HepG2 (cell line): ENCODE measurements around the gene KCTD5. TPM values are rescaled to one million over a fixed set of nuclear protein-coding genes. Genes with fewer than 3 reads are reported as not detected.

Source experiments
- JARID2 ChIP-seq: sonication (generic); formaldehyde crosslinking; IDR thresholded peaks from 2 replicates; pipeline ENCODE4 v1.8.1; 2023; ENCODE audit warnings: missing genetic modification reagents, inconsistent platforms; ENCODE audit not compliant: insufficient replicate concordance
- JUNB ChIP-seq: sonication (generic); formaldehyde crosslinking; IDR thresholded peaks from 2 replicates; pipeline ENCODE4 v1.8.0; 2022; ENCODE audit warnings: missing genetic modification reagents, mild to moderate bottlenecking, borderline replicate concordance
- KMT2B ChIP-seq: IDR thresholded peaks from 2 replicates; pipeline ENCODE4 v1.6.1; 2016; ENCODE audit warnings: missing genetic modification reagents, missing compliant biosample characterization
- NR3C1 ChIP-seq: sonication (generic); formaldehyde crosslinking; IDR thresholded peaks from 2 replicates; pipeline ENCODE4 v1.4.0; 2020; ENCODE audit warnings: missing genetic modification reagents
- PHF21A ChIP-seq: sonication (generic); formaldehyde crosslinking; IDR thresholded peaks from 2 replicates; pipeline ENCODE4 v1.5.0; 2020; ENCODE audit warnings: mild to moderate bottlenecking, missing genetic modification reagents
- SMAD9 ChIP-seq: sonication (generic); formaldehyde crosslinking; IDR thresholded peaks from 2 replicates; pipeline ENCODE4 v1.5.1; 2020; ENCODE audit warnings: mild to moderate bottlenecking, missing genetic modification reagents
- THYN1 ChIP-seq: sonication (generic); formaldehyde crosslinking; IDR thresholded peaks from 2 replicates; pipeline ENCODE4 v1.8.1; 2023; ENCODE audit warnings: low read depth, mild to moderate bottlenecking, moderate library complexity, missing genetic modification reagents, borderline replicate concordance
- WIZ ChIP-seq: sonication (generic); formaldehyde crosslinking; IDR thresholded peaks from 2 replicates; pipeline ENCODE4 v1.5.1; 2020; ENCODE audit warnings: mild to moderate bottlenecking, missing genetic modification reagents
- ZFP37 ChIP-seq: sonication (generic); formaldehyde crosslinking; IDR thresholded peaks from 2 replicates; pipeline ENCODE4 v1.4.0; 2020; ENCODE audit warnings: missing genetic modification reagents, borderline replicate concordance
- ZNF672 ChIP-seq: sonication (generic); formaldehyde crosslinking; IDR thresholded peaks from 2 replicates; pipeline ENCODE4 v1.8.1; 2022; ENCODE audit warnings: missing genetic modification reagents
- ZSCAN12 ChIP-seq: sonication (generic); formaldehyde crosslinking; IDR thresholded peaks from 2 replicates; pipeline ENCODE4 v1.9.0; 2021; ENCODE audit warnings: mild to moderate bottlenecking, missing genetic modification reagents
- polyA plus RNA-seq, 8 experiments: library from polyadenylated mRNA; depleted of rRNA in 3 of 8; stranded (reverse) in 7 of 8; unstranded in 1 of 8; fragments of >200 nt; fragmentation: Illumina TruSeq in 4 of 8; extraction: Trizol in 4 of 8; gene quantifications; 2 replicates each; pipeline versions ENCODE4 v1.2.1 to v1.2.3, GENCODE V29; 2011 to 2016; ENCODE audit warnings: low read depth in 4 of 8, missing spikeins in 1 of 8, mixed read lengths in 1 of 8; ENCODE audit not compliant: insufficient read depth in 1 of 8
- total RNA-seq, 5 experiments: library from RNA; depleted of rRNA; stranded (reverse); fragments of >200 nt; fragmentation: Illumina TruSeq; extraction: Trizol; gene quantifications; 2 replicates each; pipeline ENCODE4 v1.2.3, GENCODE V29; 2016; ENCODE audit warnings: low read depth in 1 of 5
- TF ChIP-seq, protein P1 (sequence below): sonication (generic); formaldehyde crosslinking; IDR thresholded peaks from 2 replicates; pipeline ENCODE4 v1.8.1; 2023; ENCODE audit warnings: mild to moderate bottlenecking, moderate library complexity, missing genetic modification reagents
- TF ChIP-seq, protein P2 (sequence below): sonication (generic); formaldehyde crosslinking; conservative IDR thresholded peaks from 2 replicates; pipeline ENCODE4 v1.4.0; 2020; ENCODE audit warnings: missing genetic modification reagents
- TF ChIP-seq, protein P3 (sequence below): sonication (generic); formaldehyde crosslinking; IDR thresholded peaks from 2 replicates; pipeline ENCODE4 v1.5.0; 2020; ENCODE audit warnings: missing genetic modification reagents
- TF ChIP-seq, protein P4 (sequence below): sonication (generic); formaldehyde crosslinking; IDR thresholded peaks from 2 replicates; pipeline ENCODE4 v1.8.1; 2023; ENCODE audit warnings: mild to moderate bottlenecking, inconsistent platforms, moderate library complexity, missing genetic modification reagents, borderline replicate concordance
- TF ChIP-seq, protein P5 (sequence below): sonication (generic); formaldehyde crosslinking; conservative IDR thresholded peaks from 2 replicates; pipeline ENCODE4 v1.4.0; 2020; ENCODE audit warnings: missing genetic modification reagents
- TF ChIP-seq, protein P6 (sequence below): sonication (generic); formaldehyde crosslinking; IDR thresholded peaks from 2 replicates; pipeline ENCODE4 v1.8.0; 2022; ENCODE audit warnings: missing genetic modification reagents, low read depth, mild to moderate bottlenecking, borderline replicate concordance
- TF ChIP-seq, protein P7 (sequence below): IDR thresholded peaks from 2 replicates; pipeline ENCODE4 v1.6.1; 2016; ENCODE audit warnings: missing biosample characterization, missing genetic modification reagents, low read depth

KCTD5 gene
- total and polyA plus RNA-seq, 2 of the 13 experiments (the other 11 are each of a cell fraction or from before 2014, with no cell fraction given), result 25.4 to 29.8 TPM

DNA sequence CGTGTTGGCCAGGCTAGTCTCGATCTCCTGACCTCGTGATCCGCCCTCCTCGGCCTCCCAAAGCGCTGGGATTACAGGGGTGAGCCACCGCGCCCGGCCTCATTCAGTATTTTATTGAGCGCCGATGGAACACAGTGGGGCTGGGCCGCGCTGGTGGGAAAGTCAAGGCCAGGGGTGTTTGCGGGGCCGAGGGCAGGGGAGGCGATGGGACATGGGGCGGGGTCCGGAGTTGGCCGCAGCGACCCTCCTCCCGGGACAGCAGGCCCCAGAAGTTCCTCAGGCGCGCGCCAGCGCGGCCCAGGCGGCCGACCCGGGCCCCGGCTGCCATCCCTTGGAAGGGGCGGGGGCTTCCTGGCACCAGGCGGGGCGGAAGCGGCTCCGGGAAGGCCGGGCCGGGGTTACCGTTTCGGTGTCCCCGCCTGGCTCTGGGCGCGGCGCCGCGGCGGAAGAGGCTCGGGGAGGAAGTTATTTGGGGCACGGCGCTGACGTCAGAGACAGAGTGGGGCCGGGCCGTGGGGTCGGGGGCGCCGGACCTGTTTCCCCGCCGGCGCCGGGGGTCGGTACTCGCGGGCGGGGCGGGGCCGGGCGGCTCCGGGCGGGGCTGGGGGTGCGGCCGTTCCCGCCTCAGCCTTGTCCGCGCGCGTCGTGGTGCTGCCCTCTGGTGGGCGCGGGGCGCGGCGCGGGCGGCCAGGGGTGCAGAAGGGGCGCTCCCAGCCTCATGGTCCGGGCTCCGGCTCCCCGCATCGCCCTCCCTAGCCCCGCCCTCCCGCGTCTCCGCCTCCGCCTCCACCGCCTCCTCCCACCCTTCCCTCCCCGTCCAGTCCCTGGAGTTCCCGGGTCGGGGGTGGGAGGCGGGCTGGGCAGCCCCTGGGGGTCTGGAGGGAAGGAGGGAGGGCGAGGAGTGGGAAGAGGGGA is 38.7 kb downstream of the KCTD5 start (continued):
- TF ChIP-seq, protein P1, sequence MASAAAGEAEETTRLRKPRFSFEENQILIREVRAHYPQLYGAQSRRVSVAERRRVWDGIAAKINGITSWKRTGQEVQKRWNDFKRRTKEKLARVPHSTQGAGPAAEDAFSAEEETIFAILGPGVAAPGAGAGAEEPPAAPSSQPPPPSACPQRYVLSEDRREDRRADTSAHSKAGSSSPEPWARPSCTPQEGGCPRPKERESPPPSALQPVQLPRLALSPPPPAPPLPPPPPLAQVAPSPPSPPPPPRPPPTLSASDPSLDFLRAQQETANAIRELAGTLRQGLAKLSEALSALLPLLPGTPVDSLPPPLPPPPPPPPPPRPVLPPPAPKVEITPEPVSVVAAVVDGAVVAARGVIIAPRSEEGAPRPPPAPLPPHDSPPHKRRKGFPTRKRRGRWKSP (CRISPR knock-in tag), result 0 out of 2 replicates have a peak, but pooled peaks have one; percentile 39
- TF ChIP-seq SMAD9 (CRISPR knock-in tag) (no peak), KMT2B (CRISPR knock-in tag) (peak; percentile 72; the same call in 1 of the 2 replicates), PHF21A (no peak; the same call in 1 of the 2 replicates), NR3C1 (CRISPR knock-in tag) (no peak), JARID2 (CRISPR knock-in tag) (no peak), WIZ (CRISPR knock-in tag) (no peak), ZNF672 (CRISPR knock-in tag) (no peak), THYN1 (CRISPR knock-in tag) (no peak), ZSCAN12 (no peak), ZFP37 (CRISPR knock-in tag) (no peak), JUNB (no peak)
- TF ChIP-seq, protein P2, sequence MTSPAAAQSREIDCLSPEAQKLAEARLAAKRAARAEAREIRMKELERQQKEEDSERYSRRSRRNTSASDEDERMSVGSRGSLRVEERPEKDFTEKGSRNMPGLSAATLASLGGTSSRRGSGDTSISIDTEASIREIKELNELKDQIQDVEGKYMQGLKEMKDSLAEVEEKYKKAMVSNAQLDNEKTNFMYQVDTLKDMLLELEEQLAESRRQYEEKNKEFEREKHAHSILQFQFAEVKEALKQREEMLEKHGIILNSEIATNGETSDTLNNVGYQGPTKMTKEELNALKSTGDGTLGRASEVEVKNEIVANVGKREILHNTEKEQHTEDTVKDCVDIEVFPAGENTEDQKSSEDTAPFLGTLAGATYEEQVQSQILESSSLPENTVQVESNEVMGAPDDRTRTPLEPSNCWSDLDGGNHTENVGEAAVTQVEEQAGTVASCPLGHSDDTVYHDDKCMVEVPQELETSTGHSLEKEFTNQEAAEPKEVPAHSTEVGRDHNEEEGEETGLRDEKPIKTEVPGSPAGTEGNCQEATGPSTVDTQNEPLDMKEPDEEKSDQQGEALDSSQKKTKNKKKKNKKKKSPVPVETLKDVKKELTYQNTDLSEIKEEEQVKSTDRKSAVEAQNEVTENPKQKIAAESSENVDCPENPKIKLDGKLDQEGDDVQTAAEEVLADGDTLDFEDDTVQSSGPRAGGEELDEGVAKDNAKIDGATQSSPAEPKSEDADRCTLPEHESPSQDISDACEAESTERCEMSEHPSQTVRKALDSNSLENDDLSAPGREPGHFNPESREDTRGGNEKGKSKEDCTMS (CRISPR knock-in tag), result no peak
- TF ChIP-seq, protein P3, sequence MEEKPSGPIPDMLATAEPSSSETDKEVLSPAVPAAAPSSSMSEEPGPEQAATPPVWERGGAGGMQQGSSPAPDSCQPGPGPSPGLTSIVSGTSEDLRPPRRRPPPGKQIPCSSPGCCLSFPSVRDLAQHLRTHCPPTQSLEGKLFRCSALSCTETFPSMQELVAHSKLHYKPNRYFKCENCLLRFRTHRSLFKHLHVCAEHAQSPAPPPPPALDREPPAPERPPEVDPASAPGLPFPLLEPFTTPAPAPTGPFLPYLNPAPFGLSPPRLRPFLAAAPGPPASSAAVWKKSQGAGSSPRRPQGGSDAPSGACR (CRISPR knock-in tag), result peak; percentile 71; the same call in 1 of the 2 replicates
- TF ChIP-seq, protein P4, sequence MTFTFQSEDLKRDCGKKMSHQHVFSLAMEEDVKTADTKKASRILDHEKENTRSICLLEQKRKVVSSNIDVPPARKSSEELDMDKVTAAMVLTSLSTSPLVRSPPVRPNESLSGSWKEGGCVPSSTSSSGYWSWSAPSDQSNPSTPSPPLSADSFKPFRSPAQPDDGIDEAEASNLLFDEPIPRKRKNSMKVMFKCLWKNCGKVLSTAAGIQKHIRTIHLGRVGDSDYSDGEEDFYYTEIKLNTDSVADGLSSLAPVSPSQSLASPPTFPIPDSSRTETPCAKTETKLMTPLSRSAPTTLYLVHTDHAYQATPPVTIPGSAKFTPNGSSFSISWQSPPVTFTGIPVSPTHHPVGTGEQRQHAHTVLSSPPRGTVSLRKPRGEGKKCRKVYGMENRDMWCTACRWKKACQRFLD (CRISPR knock-in tag), result no peak
- TF ChIP-seq, protein P5, sequence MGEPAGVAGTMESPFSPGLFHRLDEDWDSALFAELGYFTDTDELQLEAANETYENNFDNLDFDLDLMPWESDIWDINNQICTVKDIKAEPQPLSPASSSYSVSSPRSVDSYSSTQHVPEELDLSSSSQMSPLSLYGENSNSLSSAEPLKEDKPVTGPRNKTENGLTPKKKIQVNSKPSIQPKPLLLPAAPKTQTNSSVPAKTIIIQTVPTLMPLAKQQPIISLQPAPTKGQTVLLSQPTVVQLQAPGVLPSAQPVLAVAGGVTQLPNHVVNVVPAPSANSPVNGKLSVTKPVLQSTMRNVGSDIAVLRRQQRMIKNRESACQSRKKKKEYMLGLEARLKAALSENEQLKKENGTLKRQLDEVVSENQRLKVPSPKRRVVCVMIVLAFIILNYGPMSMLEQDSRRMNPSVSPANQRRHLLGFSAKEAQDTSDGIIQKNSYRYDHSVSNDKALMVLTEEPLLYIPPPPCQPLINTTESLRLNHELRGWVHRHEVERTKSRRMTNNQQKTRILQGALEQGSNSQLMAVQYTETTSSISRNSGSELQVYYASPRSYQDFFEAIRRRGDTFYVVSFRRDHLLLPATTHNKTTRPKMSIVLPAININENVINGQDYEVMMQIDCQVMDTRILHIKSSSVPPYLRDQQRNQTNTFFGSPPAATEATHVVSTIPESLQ, result no peak
- TF ChIP-seq, protein P6, sequence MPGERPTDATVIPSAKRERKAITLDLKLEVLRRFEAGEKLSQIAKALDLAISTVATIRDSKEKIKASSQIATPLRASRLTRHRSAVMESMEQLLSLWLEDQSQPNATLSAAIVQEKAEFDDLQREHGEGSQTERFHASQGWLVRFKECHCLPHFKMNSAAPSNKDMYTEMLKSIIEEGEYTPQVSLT (CRISPR knock-in tag), result no peak
- TF ChIP-seq, protein P7, sequence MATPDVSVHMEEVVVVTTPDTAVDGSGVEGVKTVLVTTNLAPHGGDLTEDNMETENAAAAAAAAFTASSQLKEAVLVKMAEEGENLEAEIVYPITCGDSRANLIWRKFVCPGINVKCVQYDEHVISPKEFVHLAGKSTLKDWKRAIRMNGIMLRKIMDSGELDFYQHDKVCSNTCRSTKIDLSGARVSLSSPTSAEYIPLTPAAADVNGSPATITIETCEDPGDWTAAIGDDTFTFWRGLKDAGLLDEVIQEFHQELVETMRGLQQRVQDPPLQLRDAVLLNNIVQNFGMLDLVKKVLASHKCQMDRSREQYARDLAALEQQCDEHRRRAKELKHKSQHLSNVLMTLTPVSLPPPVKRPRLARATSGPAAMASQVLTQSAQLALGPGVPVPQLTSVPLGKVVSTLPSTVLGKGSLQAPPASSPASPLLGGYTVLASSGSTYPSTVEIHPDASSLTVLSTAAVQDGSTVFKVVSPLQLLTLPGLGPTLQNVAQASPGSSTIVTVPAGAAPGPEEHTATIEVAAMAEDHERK, result no peak
